ENCODE measurements around the gene FREM1.
A peak's percentile ranks its signal among the peaks of the same experiment; 100 is the strongest.

FREM1 gene

GRCh38 chr9:14869671-14870070 is 40.6 kb downstream of the FREM1 start:
- no peak overlapping the region for H3K27ac ChIP-seq
- TF ChIP-seq CTCF (IDR thresholded peaks at IDR 0.05) (no peak), ZFX (IDR thresholded peaks at IDR 0.05; ENCODE audit: borderline replicate concordance) (no peak)

- H3K27ac ChIP-seq: no peak overlapping the region
- TF ChIP-seq CTCF (IDR thresholded peaks at IDR 0.05) (no peak), ZFX (IDR thresholded peaks at IDR 0.05; ENCODE audit: borderline replicate concordance) (no peak)
Measured at GRCh38 chr9:14868772-14869583, 41.2 kb downstream of the FREM1 start.

- TF ChIP-seq ZFX (IDR thresholded peaks at IDR 0.05; ENCODE audit: borderline replicate concordance): no peak
- H3K27ac ChIP-seq: no peak overlapping the region
Measured at GRCh38 chr9:14868418-14868771, 41.8 kb downstream of the FREM1 start.

GRCh38 chr9:14866200-14866749 is 44.0 kb downstream of the FREM1 start:
- no peak for TF ChIP-seq CTCF (IDR thresholded peaks at IDR 0.05)
- TF ChIP-seq ZFX (IDR thresholded peaks at IDR 0.05; ENCODE audit: borderline replicate concordance): no peak
- H3K27ac ChIP-seq: peak overlapping the region; percentile 12; the same call in 1 of the 2 replicates

GRCh38 chr9:14864309-14864708 is 45.9 kb downstream of the FREM1 start:
- no peak for TF ChIP-seq ZFX (IDR thresholded peaks at IDR 0.05; ENCODE audit: borderline replicate concordance)
- no peak for TF ChIP-seq CTCF (IDR thresholded peaks at IDR 0.05)
- H3K27ac ChIP-seq: no peak overlapping the region

GRCh38 chr9:14863402-14863801 is 46.8 kb downstream of the FREM1 start:
- no peak overlapping the region for H3K27ac ChIP-seq
- TF ChIP-seq ZFX (IDR thresholded peaks at IDR 0.05; ENCODE audit: borderline replicate concordance) (no peak), CTCF (IDR thresholded peaks at IDR 0.05) (no peak)

GRCh38 chr9:14857449-14858305 is 52.6 kb downstream of the FREM1 start:
- no peak overlapping the region for H3K27ac ChIP-seq
- no peak for TF ChIP-seq CTCF (IDR thresholded peaks at IDR 0.05)
- no peak for TF ChIP-seq ZFX (IDR thresholded peaks at IDR 0.05; ENCODE audit: borderline replicate concordance)

All from 22Rv1 (cell line).